Stimulated activated CD8-positive, alpha-beta memory T cell treated with anti-CD3 and anti-CD28 coated beads, Interleukin-7, amount 100 ng/mL, for 4 hours (primary cell): ENCODE data around the gene SPSB1.
"Not testable (repeated sequence)": the region's sequence is repeated elsewhere in the genome, so short reads cannot be mapped to it uniquely, and the experiment has no call there.

Experiments used
- DNase-seq, 2 donors: peaks; one replicate each; pipeline ENCODE4 v3.0.0-alpha.2; 2020; ENCODE audit warnings: low read depth in 2 of 2

SPSB1 gene

DNA sequence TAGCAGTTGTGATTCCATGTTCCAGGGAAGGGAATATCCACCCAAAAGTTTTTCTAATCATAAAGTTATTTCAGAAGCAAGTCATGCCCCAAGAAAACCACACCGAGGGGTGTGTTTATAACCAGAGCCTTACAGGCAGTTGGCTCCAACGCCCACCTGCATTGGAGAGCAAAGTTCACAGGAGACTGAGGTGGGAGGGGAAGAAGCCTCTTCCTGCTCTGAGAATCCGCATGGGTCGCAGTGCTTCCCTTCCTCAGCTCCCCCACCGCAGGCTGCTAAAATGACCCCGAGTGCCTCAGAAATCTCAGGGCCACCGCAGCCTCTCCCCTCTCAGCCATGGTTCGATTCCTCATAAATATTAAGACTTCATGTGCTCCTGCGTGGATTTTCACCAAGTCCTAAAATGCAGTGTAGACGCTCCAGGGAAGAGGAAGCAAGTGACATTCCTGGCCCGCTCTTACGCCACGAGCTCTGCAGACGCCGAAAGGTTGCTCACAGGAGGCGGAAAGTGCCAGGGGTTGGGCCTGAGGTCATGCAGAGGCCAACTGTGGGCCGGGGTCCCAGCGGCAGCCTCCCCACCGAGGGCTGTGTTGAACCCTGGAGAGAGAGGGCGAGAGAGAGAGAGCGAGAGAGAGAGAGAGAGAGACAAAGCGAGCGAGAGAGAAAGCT lies 13.4 kb upstream of the SPSB1 start:
- DNase-seq = peak in 1 of 2 donors; percentile 9

DNA sequence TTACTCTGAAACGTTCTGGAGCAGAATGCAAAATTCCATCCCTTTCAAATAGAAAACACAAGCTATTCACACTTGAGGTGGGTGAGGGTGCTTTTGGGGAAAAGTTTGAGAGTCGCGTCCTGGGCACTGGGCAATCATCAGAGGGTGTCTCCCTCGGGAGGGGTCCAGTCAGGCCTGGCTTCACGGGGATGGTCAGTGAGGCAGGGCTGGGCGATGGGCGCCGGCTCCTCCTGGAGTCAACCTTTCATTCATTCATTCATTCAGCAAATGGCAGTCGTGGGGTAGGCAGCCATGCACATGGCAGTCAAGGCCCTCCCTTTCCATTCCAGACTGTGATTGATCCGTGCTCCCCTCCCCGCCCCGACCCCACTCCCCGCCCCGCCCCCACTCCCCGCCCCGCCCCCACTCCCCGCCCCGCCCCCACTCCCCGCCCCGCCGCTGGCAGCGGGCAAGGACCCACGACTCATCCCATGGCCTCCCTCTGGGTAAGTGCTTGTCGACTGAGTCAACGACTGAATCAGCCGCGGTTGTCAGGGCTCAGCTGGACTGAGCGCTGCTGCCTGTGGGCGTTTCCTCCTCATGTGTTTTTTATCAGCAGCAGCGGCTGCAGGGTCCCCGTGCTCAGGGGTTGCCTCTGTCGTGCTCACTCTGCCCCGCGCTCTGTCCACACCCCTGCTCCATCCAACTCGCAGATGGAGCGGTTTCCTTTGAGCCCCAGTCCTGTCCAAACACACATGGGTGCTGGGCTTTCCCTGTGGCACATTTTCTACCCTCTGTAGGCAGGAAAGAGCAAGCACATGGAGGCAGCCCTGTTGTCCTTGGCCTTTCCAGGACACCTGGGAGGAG lies 12.5 kb upstream of the SPSB1 start:
- peak; percentile 49 to 51 for DNase-seq

DNA sequence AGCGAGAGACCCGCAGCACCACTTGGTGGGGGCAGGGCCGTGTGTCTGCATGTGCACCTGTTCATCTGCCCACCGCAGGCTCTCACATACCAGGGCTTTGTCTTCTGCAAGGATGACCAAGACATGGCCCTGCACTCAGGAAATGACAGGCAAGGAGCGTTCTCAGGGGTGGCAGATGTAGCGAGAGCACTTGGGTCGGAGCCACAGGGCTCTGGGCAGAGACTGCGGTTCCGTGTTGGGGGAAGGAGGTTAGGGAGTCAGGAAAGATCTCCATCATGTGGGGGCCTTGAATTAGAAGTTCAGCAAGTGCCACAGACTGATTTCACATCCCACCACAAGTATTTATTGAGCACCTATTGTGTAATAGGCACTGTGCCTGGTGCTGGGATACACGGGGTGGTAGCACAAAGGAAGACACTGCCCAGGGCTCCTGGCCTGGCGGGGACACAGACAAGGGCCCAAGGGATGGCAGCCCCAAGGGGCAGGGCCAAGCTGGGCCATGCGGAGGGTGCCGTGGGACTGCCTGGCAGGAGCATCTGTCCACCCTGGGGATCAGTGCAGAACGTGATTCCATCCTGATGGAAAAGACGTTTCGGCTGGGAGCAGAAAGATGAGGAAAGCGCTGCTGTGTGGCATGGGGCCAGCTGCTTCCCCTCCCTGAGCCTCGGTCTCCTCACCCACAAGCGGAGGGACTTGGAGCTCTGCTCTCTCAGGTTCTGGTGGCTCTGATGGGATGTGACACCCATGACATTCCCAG lies 11.4 kb upstream of the SPSB1 start:
- no peak for DNase-seq

DNA sequence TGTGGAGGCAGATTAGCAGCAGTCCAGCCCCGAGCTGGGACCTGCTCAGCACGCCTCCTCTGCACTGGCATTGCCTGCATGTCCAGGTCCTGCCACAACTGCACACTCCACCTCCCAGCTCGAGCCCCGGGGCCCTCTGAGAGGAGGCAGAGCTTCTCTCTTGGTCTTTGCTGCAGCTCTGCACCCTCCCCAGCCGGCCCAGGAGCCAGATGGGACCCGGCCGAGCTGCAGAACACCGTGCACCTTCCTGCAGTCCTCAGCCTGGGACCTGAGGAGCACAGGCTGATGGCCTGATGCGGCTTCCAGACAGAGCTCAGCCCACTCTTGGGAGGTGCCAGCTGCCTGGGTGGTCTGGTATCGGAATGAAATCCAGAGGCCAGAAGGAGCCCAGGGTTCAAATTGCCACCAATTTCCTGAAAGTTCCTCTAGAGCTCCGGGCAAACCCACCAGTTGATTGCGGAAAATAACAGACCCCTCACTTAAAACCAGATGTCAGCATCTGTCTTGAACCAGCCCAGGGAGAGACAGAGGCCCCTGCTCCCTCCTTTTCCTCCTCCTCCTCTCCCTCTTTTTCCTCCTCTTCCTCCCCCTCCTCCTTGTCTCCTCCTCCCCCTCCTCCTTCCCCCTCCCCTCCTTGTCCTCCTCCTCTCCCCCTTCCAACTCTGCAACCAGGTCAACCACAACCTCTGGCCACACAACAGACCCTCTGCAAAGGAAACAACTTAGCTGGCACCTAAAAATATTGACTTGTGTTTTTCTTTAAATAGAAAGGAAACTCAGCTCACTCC lies 10.6 kb upstream of the SPSB1 start:
- DNase-seq = no peak

DNA sequence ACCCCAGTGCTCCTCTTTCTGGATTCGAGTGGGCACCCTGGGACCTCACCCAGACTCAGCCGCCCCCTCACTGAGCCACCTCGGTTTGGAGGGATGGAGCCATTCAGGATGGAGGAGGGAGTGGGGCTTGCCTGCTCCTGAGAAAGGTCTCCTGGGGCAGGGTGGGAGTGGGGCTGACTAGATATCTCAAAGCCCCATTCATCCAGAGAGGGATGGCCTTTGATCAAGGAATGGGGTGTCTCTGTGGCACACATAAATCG lies 10.1 kb upstream of the SPSB1 start:
- DNase-seq = no peak

DNA sequence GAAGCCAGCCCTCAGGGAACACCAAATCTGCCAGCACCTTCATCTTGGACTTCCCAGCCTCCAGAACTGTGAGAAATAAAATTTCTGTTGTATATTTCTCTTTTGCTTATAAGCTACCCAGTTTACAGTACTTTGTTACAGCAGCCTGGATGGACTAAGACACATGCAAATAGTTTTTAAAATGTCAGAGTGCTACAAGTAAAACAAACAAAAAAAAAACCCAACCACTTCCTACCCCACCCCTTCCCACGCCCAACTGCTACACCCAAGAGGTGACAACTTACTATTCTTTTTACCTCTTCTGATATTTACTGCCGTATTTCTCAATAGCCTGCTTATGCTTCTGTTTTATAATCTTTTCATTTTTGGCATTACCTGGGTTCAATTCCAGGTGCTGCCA lies 8.6 kb upstream of the SPSB1 start:
- no peak for DNase-seq

DNA sequence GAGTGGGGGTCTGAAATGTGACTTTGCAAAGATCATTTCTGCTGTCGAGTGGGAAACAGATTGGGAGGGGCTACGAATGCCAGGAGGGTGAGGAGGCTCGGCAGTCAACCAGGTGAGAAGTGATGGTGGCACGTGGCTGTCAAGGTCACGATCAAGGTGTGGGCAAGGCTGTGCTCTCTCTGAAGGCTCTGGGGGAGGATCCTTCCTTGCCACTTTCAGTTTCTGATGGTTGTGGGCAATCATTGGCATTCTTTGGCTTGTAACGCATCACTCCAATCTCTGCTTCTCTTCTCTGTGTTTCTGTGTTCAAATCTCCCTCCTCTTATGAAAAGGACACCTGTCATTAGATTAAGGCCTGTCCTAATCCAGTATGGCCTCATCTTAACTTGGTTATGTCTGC lies 6.1 kb upstream of the SPSB1 start:
- DNase-seq = no peak

DNA sequence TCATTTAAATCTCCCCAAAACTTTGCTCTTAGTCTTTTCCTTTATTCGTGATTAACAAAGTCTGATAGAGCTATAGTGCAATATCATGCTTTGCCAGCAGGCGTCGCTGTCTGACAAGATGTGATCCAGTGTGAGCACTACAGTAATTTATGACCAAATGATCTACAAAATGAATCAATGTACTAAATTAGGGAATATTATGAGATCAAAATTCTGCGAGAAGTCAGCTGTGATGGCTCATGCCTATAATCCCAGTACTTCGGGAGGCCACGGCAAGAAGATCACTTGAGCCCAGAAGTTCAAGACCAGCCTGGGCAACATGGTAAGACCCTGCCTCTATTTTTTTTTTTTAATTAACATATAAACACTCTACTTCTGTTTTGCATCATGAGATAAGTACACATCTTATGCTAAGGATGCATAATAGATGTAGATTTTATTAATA lies 3.6 kb upstream of the SPSB1 start:
- peak; percentile 56 to 78 for DNase-seq

DNA sequence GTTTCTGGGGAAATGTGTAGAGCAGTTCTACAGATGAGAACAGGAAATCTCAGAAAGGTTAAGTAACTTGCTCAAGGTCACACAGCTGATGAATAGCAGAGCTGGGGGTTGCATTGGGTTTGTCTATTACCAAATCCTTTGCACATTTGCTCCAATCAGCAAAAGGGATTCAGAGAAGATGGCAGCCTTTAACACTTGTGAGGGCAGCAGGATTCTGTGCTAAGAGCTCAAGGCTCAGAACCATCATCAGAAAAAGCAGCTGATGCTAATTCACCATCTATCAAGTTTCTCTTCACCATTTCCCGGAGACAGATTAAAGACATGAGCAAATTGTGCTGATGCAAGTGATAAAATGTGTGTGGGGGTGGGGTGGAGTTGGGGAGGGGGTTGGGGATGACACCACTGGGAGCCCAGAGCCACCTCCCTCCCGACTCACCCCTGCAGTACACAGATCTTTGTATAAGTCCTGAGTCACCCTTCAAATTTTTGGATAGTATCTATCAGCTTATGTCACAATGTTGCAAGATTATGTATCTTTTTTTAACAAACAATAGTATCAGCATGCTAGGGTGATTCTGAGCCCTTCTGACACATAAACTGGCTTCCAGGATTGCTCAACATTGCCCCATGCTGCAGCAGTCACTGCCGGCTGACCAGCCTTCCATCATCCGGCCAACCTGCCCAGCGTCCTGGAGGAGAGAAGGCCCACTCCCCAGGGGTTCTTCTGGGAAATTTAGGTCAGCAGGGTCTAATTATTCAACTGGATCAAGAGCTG lies 2.8 kb upstream of the SPSB1 start:
- DNase-seq = no peak

DNA sequence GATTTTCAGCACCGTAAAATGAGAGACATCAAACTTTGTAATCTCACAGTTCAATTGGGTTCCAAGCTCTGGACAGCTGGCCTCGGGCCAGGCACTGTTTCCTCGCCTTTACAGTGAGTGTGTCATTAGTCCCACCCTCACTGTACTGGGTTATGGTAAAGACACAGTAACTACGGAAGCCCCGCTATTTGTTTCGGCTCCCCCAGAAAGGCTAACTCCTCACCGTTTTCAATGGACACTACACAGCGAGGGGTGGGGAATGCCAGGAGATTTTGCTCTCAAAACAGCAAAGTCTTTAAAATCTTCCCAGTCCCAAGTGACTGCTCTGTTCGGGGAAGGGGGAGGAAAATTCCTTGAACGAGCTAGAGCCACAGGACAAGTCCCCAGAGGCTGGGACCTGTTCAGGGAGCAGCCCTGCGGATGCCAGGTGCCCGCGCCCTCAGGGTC lies 757 bp upstream of the SPSB1 start:
- no peak for DNase-seq

DNA sequence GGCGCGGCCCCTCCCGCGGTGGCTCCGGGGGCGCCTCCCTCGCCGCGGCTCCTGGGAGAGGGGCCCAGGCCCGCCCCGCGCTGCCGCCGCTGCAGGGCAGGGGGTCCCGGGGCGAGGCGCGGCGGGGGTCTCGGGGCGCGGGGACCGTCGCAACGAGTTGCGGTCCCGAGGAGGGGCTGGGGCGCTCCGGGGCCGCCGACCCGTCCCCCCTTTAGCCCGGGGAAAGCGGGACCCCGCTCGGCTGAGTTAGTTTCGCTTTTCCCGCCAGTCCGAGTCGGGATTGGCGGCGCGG lies 493 bp downstream of the SPSB1 start:
- no peak for DNase-seq

DNA sequence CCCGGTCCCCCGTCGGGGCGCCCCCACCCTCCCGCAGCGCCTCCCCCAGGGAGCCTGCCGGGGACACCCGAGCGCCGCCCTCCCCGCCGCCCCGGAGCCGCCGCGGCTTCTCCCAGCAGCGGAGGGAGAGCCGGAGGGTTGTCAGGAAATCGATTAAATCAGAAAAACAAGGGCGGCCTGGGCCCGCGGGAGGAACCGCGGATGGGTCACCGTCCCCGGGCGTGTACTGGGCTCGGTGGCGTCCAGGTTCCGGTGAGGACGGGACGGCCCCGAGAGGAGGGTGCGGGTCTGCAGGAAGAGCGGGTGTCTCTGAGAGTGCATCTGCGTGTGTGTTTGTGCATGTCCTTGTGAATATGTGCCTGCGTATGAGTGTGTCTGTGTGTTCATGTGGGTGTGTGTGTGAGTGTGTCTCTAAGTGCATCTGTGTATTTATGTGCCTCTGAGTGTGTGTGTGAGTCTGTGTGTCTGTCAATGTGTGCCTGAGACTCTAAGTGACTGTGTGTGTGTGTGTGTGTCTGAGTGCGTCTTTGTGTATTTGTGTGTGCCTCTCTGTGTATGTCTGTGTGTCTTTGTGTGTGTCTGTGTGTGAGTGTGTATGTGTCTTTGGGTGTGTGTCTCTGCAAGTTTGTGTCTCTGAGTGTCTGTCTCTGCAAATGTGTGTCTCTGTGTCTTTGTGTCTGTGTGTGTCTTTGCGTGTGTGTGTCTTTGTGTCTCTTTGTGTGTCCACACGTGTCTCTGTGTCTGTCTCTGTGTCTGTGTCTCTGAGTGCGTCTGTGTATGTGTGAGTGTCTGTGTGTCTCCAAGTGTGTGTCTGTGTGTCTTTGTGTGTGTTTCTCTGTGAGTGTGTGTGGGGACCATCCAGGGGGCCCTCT lies 1.1 kb downstream of the SPSB1 start:
- DNase-seq = peak in 1 of 2 donors; percentile 28

DNA sequence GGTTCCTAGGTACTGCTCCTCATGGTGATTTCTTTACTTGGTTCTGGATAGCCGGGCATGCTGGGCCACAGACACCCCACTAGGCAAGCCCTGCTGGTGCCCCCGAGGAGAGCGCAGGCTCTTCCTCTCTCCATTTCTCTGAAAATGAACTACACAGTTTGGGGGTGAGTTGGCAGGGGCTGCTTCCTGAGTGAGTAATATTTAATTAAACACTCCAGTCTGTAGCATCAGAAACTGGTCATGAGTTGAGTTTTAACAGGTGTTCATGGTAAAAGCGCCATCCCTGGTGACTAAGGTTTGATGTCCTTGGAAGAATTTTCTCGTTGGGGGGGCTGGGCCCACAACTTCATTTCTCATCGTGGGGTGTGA lies 1.7 kb downstream of the SPSB1 start:
- peak in 1 of 2 donors; percentile 17 for DNase-seq

DNA sequence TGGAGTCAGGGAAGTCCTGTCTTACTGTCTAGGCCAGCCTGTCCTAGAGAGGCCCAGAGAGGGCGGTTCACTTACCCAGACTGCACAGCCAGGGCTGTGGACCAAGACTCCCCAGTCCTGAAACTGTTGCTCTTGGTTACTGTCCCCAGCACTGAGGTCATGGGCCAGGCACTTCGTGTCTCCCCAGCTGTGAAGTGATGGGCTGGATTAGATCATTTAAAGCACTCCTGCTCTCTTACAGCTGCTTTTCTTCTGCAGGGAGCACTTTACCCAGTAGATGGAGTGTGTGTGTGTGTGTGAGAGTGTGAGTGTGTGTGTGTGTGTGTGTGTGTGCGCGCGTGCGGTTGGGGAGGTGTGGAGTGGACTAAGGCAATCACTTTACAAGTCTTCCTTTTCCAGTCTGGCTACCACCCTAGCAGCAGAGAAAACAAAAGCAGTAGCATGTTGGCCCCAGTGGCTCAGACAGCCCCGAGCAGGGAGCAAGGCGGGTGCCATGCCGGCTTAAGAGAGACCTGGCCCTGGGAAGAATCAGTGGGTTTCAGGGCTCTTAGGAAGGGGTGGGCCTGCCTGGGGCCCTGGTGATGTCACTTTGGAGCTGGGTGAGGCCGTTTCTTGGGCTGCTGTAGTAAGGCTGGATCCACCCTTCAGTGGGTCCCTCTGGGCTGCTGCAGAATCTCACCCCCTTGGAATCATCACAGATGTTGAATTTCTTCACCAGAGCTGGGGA lies 2.4 kb downstream of the SPSB1 start:
- DNase-seq = no peak

DNA sequence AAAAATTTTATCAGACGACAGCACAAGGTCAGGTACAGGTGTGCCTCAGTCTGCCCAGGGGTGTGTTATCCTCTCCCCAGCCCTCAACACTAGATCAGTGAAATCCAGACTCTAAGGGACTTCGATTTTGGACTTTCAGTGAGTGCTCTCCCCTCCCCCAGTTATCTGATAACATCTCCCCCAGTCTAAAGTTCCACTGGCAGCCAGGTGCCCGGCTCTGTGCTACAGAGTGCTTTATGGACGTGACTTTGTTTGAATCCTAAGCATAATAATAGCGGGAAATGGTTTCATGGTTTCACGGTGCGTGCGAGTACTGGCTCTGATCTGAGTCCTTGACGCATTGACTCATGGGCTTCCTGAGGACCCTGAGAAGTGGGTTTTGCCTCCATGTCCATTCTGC lies 3.2 kb downstream of the SPSB1 start:
- no peak for DNase-seq

DNA sequence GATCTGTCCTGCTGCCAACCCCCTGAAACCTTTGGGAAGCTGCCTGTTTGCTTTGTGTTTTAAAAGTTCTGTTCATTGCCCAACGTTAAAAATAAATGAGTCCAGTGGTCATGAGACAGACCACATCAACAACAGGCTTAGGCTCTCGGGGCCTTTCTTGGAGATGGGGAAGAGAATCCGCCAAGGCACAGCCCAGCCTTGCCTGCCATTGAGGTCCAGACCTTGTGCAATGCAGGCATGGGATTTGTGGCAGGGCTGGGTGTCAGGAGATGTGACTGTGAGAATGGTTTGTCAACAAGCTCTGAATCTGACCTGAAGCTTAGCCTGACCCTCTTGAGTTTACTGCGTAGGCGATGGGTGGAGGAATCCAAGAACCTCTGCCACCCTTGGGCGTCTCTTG lies 4.2 kb downstream of the SPSB1 start:
- no peak for DNase-seq

DNA sequence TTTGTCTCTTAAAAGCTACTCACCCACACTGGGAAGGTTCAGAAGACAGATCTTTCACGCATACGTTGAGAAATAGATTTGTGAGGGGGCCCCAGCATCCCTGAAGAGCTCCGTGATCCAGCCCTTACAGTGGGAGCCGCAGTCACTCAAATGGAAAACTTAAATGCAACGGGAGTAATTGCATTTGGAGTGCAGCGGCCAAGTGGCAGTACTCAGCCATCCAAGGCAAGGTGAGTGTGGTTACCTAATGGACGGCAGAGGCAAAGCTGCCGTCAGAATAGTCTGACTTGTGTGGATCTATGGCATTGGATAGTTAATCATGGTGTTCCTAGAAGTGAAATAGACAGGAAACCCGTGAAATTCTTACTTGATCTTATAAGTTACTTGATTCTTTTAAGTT lies 5.1 kb downstream of the SPSB1 start:
- no peak for DNase-seq

DNA sequence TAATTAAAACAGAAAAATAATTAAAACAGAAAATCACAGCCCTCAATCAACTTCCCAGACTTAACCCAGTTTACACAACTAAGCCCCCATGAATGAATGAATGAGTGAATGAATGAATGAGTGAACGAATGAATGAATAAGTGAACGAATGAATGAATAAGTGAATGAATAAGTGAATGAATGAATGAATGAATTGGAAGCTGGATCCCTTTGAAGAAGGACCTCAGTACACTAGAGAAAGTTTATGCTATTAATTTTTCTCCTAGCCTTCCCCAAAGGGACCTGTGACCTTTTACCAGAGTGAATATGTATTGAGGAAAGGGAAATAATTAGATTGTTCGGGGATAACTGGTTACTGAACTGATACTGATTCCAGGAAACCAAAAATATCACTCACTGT lies 5.6 kb downstream of the SPSB1 start:
- no peak for DNase-seq

DNA sequence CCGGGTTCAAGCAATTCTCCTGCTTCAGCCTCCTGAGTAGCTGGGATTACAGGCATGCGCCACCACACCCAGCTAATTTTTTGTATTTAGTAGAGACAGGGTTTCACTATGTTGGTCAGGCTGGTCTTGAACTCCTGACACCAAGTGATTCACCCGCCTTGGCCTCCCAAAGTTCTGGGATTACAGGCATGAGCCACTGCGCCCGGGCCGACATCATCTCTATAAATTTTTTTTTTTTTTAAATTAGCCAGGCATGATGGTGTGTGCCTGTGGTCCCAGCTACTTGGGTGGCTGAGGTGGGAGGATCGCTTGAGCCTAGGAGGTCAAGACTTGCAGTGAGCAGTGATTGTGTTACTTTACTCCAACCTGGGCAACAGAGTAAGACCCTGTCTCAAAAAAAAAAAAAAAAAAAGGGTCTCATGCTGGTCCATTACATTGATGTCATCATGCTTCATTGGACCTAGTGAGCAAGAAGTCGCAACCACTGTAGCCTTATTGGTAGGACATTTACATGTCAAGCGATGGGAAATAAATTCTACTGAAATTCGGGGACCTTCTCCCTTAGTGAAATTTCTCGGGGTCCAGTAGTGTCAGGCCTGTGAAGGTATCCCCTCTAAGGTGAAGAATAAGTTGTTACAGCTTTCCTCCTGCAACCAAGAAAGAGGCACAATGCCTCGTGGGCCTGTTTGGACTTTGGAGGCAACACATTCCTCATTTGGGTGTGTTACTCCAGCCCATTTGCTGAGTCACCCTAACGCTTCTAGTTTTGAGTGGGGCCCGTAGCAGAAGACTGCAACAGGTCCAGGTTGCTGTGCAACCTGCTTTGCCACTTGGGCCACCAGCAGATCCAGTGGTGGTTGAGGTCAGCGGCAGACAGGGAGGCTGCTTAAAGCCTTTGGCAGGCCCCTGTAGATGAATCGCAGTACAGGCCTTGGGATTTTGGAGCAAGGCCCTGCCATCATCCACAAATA lies 7.2 kb downstream of the SPSB1 start:
- DNase-seq = not testable (repeated sequence)
